HG03097 (cell line): ENCODE measurements around the gene RNF144B.

Experiments
- ATAC-seq: cut with Tn5 transposase; IDR thresholded peaks from one replicate; pipeline ENCODE4 v1.9.1; 2021; ENCODE audit not compliant: unreplicated experiment, low FRiP score

The RNF144B gene

GRCh38 chr6:18503593-18504231 lies 116.6 kb downstream of the RNF144B start:
- ATAC-seq = no peak

- ATAC-seq = no peak
Observed at GRCh38 chr6:18504232-18504596, 117.1 kb downstream of the RNF144B start.

GRCh38 chr6:18506382-18507017 lies 119.3 kb downstream of the RNF144B start:
- ATAC-seq = no peak

- no peak for ATAC-seq
Observed at GRCh38 chr6:18507018-18507415, 119.9 kb downstream of the RNF144B start.

- ATAC-seq = no peak
Observed at GRCh38 chr6:18507561-18507960, 120.4 kb downstream of the RNF144B start.

GRCh38 chr6:18509871-18510643 lies 122.9 kb downstream of the RNF144B start:
- no peak for ATAC-seq

GRCh38 chr6:18510644-18511033 lies 123.5 kb downstream of the RNF144B start:
- no peak for ATAC-seq

- ATAC-seq = no peak
Observed at GRCh38 chr6:18511211-18511610, 124.1 kb downstream of the RNF144B start.

GRCh38 chr6:18513253-18513798 lies 126.2 kb downstream of the RNF144B start:
- no peak for ATAC-seq

- no peak for ATAC-seq
Observed at GRCh38 chr6:18514180-18514579, 127.0 kb downstream of the RNF144B start.

GRCh38 chr6:18515767-18516166 lies 128.6 kb downstream of the RNF144B start:
- no peak for ATAC-seq
